HepG2 (cell line): ENCODE measurements around the gene GTF2H2C. TPM values are rescaled to one million over a fixed set of nuclear protein-coding genes. Genes with fewer than 3 reads are reported as not detected.

Experiments
- BCL6 ChIP-seq: IDR thresholded peaks from 2 replicates; pipeline ENCODE4 v1.6.1; 2016; ENCODE audit warnings: missing genetic modification reagents, missing compliant biosample characterization
- CEBPZ ChIP-seq: IDR thresholded peaks from 2 replicates; pipeline ENCODE4 v1.6.1; 2012; ENCODE audit warnings: low read length, improper control_type of control experiment
- FOXP1 ChIP-seq, 2 experiments: fragments of 450-650 bp in 1 of 2; IDR thresholded peaks; 2 replicates each; pipeline ENCODE4 v1.6.1; 2017 to 2018; ENCODE audit warnings: antibody characterized with exemption in 1 of 2
- KLF13 ChIP-seq: sonication (generic); formaldehyde crosslinking; IDR thresholded peaks from 2 replicates; pipeline ENCODE4 v1.4.0; 2020; ENCODE audit warnings: mild to moderate bottlenecking, missing genetic modification reagents
- LRRFIP1 ChIP-seq: sonication (generic); formaldehyde crosslinking; conservative IDR thresholded peaks from 2 replicates; pipeline ENCODE4 v1.4.0; 2020; ENCODE audit warnings: missing genetic modification reagents
- NFAT5 ChIP-seq: sonication (generic); formaldehyde crosslinking; IDR thresholded peaks from 2 replicates; pipeline ENCODE4 v1.4.0; 2020; ENCODE audit warnings: missing genetic modification reagents
- RELA ChIP-seq: sonication (generic); formaldehyde crosslinking; IDR thresholded peaks from 2 replicates; pipeline ENCODE4 v1.4.0; 2020; ENCODE audit warnings: missing genetic modification reagents
- TBL1XR1 ChIP-seq: fragments of 150-350 bp; IDR thresholded peaks from 2 replicates; pipeline ENCODE4 v1.6.1; 2014; ENCODE audit warnings: borderline replicate concordance, low read length; ENCODE audit not compliant: partially characterized antibody
- TEAD3 ChIP-seq: optimal IDR thresholded peaks from 2 replicates; pipeline ENCODE3; 2016; ENCODE audit warnings: borderline replicate concordance
- ZNF280B ChIP-seq: sonication (generic); formaldehyde crosslinking; IDR thresholded peaks from 2 replicates; pipeline ENCODE4 v1.5.0; 2020; ENCODE audit warnings: missing genetic modification reagents, mild to moderate bottlenecking, borderline replicate concordance
- ZNF331 ChIP-seq: sonication (generic); formaldehyde crosslinking; IDR thresholded peaks from 2 replicates; pipeline ENCODE4 v1.4.0; 2020; ENCODE audit warnings: missing genetic modification reagents
- ZNF335 ChIP-seq: sonication (generic); formaldehyde crosslinking; IDR thresholded peaks from 2 replicates; pipeline ENCODE4 v1.4.0; 2020; ENCODE audit warnings: missing genetic modification reagents
- ZNF431 ChIP-seq: sonication (generic); formaldehyde crosslinking; IDR thresholded peaks from 2 replicates; pipeline ENCODE4 v1.9.0; 2022; ENCODE audit warnings: missing genetic modification reagents, low read depth, mild to moderate bottlenecking, borderline replicate concordance
- ZNF441 ChIP-seq: sonication (generic); formaldehyde crosslinking; IDR thresholded peaks from 2 replicates; pipeline ENCODE4 v1.7.0; 2021; ENCODE audit warnings: missing genetic modification reagents, borderline replicate concordance
- ZNF670 ChIP-seq: sonication (generic); formaldehyde crosslinking; IDR thresholded peaks from 2 replicates; pipeline ENCODE4 v1.8.0; 2022; ENCODE audit warnings: mild to moderate bottlenecking, missing genetic modification reagents, borderline replicate concordance
- ZNF775 ChIP-seq: sonication (generic); formaldehyde crosslinking; IDR thresholded peaks from 2 replicates; pipeline ENCODE4 v1.4.0; 2020; ENCODE audit warnings: missing genetic modification reagents, mild to moderate bottlenecking, moderate library complexity, borderline replicate concordance
- ZNF878 ChIP-seq: sonication (generic); formaldehyde crosslinking; IDR thresholded peaks from 2 replicates; pipeline ENCODE4 v1.8.1; 2023; ENCODE audit warnings: mild to moderate bottlenecking, missing genetic modification reagents, moderate library complexity
- polyA plus RNA-seq, 8 experiments: library from polyadenylated mRNA; depleted of rRNA in 3 of 8; stranded (reverse) in 7 of 8; unstranded in 1 of 8; fragments of >200 nt; fragmentation: Illumina TruSeq in 4 of 8; extraction: Trizol in 4 of 8; gene quantifications; 2 replicates each; pipeline versions ENCODE4 v1.2.1 to v1.2.3, GENCODE V29; 2011 to 2016; ENCODE audit warnings: low read depth in 4 of 8, missing spikeins in 1 of 8, mixed read lengths in 1 of 8; ENCODE audit not compliant: insufficient read depth in 1 of 8
- total RNA-seq, 5 experiments: library from RNA; depleted of rRNA; stranded (reverse); fragments of >200 nt; fragmentation: Illumina TruSeq; extraction: Trizol; gene quantifications; 2 replicates each; pipeline ENCODE4 v1.2.3, GENCODE V29; 2016; ENCODE audit warnings: low read depth in 1 of 5

GTF2H2C gene
- total and polyA plus RNA-seq, 2 of the 13 experiments (the other 11 are each of a cell fraction or from before 2014, with no cell fraction given) = 29.7 to 62.9 TPM

GRCh38 chr5:69517763-69518212 lies 42.2 kb upstream of the GTF2H2C start (continued):
- no peak for TF ChIP-seq ZNF431 (CRISPR knock-in tag)
- TF ChIP-seq ZNF331 (CRISPR knock-in tag) = 0 out of 2 replicates have a peak, but pooled peaks have one; percentile 23
- TF ChIP-seq KLF13 = no peak
- peak; percentile 8 for TF ChIP-seq TEAD3 (CRISPR knock-in tag)
- TF ChIP-seq ZNF775 (CRISPR knock-in tag) = no peak
- TF ChIP-seq LRRFIP1 (CRISPR knock-in tag) = no peak
- TF ChIP-seq ZNF280B = no peak
- TF ChIP-seq ZNF441 (CRISPR knock-in tag) = no peak
- no peak for TF ChIP-seq TBL1XR1
- TF ChIP-seq BCL6 (CRISPR knock-in tag) = peak; percentile 51
- TF ChIP-seq CEBPZ = no peak
- TF ChIP-seq ZNF670 (CRISPR knock-in tag) = no peak
- TF ChIP-seq ZNF878 (CRISPR knock-in tag) = no peak
- TF ChIP-seq FOXP1 (IDR thresholded peaks at IDR 0.05) = no peak
- peak; percentile 62 for TF ChIP-seq FOXP1 (CRISPR knock-in tag; IDR thresholded peaks at IDR 0.05)
- no peak for TF ChIP-seq NFAT5 (CRISPR knock-in tag)
- no peak for TF ChIP-seq RELA (CRISPR knock-in tag)
- TF ChIP-seq ZNF335 (CRISPR knock-in tag) = no peak
